NCI-H2029 (cell line): ENCODE data around the gene PRKAG2.
A peak's percentile ranks its signal among the peaks of the same experiment; 100 is the strongest.
"Not testable (repeated sequence)": the region's sequence is repeated elsewhere in the genome, so short reads cannot be mapped to it uniquely, and the experiment has no call there.

ENCODE experiments used
- DNase-seq: peaks from one replicate; lab custom pipeline; 2025; lab: John Stamatoyannopoulos, UW

PRKAG2 gene

DNA sequence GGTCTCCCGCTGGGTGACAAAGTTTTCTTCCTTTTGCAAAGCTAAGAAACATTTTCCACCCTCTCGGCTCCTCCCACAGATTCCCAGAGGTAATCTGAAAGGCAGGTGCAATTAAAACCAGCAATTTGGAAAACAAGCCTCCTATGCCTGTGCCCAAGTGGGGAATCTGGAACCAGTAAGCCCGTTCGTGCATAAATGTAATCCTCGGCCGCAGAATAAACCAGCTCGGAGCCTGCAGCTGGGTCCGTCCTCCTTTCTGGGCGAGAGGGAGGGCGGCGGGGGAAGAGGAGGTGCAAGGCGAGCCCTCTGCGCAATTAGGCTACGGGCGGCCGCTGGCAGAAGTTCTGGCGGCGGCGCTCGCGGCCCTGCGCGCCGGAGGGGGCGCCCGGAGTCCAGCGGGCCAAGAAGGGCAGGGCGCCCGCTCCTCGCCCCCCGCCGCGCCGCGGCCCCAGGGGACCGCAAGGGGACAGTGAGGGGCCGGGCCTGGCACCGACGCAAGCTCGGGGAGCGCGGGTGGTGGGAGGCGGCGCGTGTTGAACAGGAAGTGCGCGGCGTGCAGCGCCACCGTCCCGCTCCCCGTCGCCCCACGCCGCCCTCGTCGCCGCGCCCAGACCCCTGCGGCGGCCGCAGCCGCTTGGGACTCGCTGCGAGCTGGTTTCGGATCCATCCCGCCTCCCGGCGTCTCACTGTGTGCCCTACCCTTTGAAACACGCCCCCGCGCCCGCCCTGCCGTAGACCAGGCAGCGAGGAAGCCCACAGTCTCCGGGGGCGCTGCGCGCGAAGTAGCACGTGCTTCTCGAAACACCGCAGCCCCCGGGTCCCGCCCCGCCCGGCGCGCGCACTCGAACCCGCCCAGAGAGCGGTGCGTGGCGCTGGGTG lies at the start of gene PRKAG2:
Gene PRKAG2, minus strand, starts transcription at position 217 of the 879 bp plus-strand sequence. CDS start 495 bp downstream, outside the sequence.
- peak; percentile 57 for DNase-seq

DNA sequence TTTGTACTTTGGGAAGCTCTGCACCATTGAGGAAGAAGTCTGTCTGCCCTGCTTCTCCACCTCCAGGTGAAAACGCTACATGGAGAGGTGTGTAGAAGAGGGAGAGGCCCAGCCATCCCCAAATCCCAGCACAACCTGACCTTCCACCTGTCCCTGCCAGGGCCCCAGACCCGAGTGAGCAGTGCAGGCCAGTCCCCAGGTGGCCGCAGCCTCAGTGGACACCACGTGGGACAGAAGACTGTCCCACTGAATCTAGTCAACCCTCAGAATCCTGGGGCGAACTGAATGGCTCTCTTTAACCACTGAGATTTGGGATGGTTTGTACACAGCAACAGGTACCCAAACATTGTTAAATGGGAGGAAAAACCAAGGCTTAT lies 49.4 kb upstream of the PRKAG2 start:
- no peak for DNase-seq

DNA sequence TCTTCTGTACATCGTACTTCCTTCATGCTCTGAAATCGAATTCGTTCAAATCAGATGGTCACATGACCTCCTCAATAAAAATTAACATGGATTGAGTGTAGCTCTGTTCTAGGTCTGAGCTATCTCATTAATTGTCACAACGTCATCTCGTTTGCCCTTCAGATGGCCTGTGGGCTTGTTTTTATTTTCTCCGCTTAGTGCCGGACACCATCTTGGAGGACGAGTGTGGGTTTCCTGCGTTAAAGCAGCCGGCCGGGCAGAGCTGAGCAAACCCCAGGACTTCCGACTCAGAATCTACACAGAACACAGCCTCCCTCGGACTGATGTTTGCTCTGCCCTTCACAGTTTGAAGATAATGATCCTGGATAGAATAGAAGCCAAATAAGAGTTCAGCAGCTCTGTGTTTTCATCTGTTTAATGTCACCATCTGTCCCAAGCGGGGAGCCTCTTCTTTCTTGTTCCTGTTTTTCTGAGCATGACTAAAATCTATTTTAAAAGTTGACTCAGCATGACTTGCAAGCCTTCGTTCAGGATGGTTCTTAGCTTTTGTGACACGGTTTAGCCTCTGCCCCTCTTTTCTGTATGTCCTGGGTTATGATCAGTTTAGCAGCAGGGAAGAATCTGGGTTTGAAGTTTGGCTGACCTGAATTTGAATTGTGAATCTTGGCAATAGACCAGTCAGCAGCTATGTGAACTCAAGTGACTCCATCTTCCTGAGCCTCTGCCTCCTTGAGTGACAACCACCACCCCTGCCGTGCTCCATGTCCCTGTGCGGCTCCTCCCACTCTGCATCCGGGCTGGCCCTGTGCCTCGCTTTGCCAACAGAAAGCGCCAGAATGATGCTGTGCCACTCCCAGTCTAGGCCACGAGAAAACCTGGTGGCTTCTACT lies 48.8 kb upstream of the PRKAG2 start:
- no peak for DNase-seq

GRCh38 chr7:151924508-151924907 lies 47.6 kb upstream of the PRKAG2 start:
- DNase-seq = no peak

- no peak for DNase-seq
Observed at GRCh38 chr7:151924001-151924400, 47.1 kb upstream of the PRKAG2 start.

- DNase-seq = no peak
Observed at GRCh38 chr7:151923097-151923876, 46.4 kb upstream of the PRKAG2 start.

GRCh38 chr7:151921451-151921850 lies 44.5 kb upstream of the PRKAG2 start:
- no peak for DNase-seq

- DNase-seq = no peak
Observed at GRCh38 chr7:151920488-151920887, 43.6 kb upstream of the PRKAG2 start.

DNA sequence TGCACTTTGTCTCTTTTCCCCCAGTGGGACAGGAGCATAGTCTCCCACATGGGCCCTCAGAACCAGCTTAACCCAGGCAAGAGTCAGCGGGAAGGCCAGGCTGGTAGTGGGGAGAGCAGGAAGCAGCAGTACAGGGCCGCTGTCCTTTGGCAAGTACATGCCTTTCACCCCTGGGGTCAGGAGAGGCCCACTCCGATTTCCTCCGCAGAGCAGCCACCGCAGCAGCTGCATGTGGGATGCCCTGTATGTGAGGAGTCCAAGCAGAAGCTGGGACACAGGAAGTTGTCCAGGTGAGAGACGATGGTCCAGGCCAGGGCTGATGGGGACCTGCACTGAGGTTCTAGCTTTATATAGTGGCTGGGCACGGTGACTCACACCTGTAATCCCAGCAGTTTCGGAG lies 42.7 kb upstream of the PRKAG2 start:
- DNase-seq = no peak

GRCh38 chr7:151918510-151918843 lies 41.6 kb upstream of the PRKAG2 start:
- no peak for DNase-seq

- no peak for DNase-seq
Observed at GRCh38 chr7:151917791-151918509, 41.0 kb upstream of the PRKAG2 start.

GRCh38 chr7:151914051-151914450 lies 37.1 kb upstream of the PRKAG2 start:
- DNase-seq = no peak

DNA sequence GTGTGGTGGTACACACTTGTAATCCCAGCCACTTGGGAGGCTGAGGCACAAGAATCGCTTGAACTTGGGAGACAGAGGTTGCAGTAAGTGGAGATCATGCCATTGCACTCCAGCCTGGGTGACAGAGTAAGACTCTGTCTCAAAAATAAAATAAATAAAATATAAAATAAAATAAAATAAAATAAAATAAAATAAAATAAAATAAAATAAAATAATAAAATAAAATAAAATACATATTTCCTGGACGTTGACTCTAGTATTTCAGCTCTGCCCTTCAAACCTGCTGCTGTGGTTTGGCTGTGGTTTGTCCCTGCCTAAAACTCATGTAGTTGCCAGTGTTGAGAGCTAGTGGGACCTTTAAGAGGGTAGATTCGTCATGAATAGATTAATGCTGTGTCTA lies 33.7 kb upstream of the PRKAG2 start:
- not testable (repeated sequence) for DNase-seq

DNA sequence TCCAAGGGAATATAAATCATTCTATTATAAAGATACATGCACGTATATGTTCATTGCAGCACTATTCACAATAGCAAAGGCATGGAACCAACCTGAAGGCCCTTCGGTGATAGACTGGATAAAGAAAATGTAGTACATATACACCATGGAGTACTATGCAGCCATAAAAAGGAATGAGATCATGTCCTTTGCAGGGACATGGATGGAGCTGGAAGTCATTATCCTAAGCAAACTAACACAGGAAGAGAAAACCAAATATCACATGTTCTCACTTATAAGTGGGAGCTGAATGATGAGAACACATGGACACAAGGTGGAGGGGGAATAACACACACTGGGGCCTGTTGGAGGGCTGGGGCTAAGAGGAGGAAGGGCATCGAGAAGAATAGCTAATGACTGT lies 30.2 kb upstream of the PRKAG2 start:
- not testable (repeated sequence) for DNase-seq

DNA sequence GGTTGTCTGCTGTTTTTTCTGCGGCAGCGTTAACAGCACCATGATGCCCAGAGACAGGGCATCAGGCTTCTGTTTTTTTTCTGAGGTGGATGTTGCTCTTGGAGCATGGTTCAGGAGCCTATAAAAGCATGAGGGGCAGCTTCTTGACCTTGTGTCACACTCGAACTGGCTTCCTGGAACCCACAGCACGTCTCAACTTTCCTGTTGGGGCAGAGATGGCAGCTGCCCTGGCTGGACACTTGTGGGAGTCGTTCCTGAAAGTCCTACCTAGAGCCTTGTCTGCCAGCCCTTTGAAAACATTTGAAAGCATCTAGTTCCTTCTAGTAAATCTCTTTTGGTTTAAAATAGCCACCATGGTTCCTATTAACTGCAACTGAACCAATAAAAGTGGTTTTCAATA lies 28.9 kb upstream of the PRKAG2 start:
- DNase-seq = no peak

DNA sequence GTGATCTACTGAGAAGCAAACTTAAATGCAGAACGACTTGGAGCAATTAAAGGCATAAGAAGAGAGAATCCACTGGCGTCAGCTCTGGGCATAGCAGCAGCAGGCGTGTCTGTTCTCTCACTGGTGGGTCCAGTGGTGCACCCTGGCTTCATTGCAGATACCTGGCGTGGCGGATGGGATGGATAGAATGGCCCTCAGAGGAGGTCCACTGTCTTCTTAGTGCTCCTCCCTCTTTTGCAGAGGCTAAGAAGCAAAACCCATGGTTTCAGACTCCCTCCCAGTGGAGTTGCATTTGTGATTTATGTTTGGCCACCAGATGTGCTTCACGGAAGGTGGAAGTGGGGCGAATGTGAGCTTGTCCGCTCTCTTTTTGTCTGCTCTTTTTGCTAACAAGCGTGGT lies 28.4 kb upstream of the PRKAG2 start:
- DNase-seq = no peak

DNA sequence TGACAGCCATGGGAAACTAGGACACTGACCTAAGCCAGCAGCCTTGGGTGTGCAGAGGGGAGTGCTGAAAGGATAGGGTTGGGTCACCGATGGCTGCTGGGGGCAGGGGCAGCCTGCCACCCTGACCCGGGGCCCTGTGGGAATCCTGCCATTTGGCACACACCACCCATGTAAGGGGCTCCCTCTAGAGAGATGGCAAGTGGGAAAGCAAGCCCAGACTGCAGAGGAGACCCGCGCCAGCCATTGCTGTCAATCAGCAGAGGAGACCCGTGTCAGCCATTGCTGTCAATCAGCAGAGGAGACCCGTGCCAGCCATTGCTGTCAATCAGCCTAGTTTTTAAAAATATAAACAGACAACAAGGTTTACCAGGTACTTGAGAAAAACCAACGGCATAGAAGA lies 27.4 kb upstream of the PRKAG2 start:
- DNase-seq = no peak

- DNase-seq = no peak
Observed at GRCh38 chr7:151903249-151904032, 26.5 kb upstream of the PRKAG2 start.

DNA sequence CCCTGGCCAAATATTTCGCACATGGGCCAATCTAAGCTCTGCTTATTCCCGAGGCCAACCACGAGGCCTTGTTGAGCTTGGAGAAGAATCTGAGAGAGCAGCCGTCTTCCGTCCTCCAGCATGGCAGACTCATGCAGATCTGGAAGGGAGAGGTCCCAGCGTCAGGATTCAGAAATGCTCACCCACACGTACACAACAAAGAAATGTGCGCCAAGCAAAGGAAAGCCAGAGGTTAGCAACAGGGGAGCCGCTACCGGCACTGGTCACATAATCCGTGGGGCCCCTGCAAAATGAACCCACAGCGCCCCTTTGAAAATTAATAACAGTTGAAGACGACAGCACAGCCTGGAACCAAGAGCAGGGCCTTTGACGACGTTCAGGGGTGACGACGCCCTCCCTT lies 25.4 kb upstream of the PRKAG2 start:
- no peak for DNase-seq

GRCh38 chr7:151901828-151902227 lies 24.9 kb upstream of the PRKAG2 start:
- DNase-seq = no peak
